ENCODE measurements around the gene CRY1.

- TF ChIP-seq CTCF (IDR thresholded peaks at IDR 0.05) (no peak), POLR2A (IDR thresholded peaks at IDR 0.05) (no peak)
Measured at GRCh38 chr12:107012736-107013425, 80.5 kb downstream of the CRY1 start.
